Measurements from ENCODE around the gene TSPAN5.

The TSPAN5 gene

GRCh38 chr4:98615991-98616390 is 42.4 kb downstream of the TSPAN5 start:
- DNase-seq = no peak

DNA sequence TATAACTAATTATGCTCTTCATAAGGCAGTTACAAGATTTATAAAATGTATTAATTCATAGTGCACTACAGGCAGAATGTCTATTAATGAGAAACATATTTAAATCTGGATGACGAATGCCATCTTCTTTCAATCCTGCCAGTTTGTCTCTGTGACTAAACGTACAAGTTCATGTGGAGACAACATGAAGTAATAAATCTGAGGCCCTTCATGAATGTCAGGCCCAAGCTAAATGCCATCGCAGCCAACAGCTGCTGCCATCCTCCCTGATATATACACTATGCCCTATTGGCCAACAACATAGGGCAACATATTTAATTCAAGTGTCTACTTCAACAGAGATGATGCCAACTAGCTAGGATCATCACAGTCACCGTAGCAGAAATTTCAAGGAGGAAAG is 43.7 kb downstream of the TSPAN5 start:
- DNase-seq = no peak

DNA sequence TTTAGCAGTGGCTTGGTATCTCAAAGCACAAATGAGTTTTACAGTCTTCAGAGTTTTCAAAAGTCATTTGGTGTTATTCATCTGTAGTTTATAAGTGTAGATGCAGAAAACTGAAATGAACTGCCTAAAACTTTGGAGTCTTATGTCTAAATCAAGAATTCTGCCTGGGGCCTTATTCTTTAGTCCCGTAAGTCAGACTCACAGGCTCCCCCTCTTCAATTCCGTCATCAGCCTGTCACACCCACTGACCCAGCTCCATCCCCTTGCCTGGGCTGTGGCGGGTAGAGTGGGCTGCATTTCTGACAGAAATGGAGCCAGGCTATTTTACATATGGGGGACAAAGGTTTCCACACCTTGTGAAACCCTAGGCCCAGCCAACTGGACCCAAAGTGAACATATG is 44.3 kb downstream of the TSPAN5 start:
- DNase-seq = no peak

DNA sequence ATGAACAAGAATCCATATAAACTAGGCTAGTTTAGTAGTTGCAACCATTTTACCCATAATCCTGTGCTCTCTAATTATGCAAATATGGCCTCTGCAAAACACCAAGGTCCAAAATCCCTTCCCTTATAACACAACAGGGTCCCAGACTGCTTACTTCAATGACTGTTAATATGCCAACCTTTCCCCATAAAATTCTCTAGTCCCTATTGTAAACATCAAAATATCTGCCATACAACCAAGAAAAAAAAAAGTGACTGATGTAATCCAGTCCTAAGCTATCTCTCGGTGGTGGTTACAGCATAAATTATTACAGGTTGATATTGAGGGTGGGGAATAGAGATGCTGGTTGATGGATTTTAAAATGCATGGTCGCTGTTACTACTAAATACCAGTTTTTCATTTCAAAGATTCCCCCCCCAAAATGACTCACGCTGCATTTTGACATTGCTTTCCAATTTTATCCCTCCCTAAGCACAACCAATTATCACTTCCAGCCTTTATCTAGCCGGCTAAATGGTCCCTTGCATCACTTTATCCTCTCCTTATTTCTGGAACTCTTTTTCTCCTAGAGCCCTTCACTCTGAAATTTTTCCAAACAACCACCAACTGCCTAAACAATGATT is 44.8 kb downstream of the TSPAN5 start:
- DNase-seq = no peak

DNA sequence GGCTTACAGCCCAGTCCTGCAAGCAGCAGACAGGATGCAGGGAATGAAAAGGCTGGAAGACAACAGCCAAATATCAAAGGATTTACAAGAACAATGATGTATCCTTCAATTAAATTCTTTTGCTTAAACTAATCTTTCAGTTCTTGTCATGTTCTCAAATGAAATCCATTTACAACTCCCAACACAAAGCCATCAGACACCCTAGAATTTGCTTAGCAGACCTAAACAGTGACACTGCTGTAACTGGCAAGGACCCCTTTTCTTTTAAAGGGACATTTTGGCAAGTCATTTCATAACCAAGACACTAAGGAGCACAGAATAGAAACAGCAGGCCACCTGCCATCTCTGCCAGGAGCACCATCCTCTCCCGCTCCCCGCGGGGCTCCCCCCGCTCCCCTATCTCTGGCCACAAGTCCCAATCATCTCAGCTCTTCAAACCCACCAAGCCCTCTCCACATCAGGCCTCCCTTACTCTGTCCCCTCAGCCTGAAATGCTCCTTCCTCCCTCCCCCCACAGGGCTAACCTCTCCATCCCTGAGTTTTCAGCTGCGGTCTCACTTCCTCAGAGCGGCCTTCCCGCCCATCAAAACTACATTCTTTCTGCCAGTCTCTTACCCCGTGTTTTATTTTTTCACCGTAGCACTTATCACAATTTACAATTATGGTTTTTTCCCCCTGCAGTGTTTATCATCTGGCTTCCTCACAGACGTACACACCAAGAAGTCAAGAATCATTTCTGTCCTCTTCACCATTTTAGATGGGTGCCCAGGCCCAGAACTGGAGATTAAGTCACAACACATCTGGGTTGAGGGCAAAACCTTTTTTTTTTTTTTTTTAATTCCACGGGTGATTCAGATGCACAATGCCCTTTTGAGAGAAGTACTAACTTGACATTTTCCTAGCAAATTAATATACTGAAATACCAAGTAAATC is 45.8 kb downstream of the TSPAN5 start:
- no peak for DNase-seq

DNA sequence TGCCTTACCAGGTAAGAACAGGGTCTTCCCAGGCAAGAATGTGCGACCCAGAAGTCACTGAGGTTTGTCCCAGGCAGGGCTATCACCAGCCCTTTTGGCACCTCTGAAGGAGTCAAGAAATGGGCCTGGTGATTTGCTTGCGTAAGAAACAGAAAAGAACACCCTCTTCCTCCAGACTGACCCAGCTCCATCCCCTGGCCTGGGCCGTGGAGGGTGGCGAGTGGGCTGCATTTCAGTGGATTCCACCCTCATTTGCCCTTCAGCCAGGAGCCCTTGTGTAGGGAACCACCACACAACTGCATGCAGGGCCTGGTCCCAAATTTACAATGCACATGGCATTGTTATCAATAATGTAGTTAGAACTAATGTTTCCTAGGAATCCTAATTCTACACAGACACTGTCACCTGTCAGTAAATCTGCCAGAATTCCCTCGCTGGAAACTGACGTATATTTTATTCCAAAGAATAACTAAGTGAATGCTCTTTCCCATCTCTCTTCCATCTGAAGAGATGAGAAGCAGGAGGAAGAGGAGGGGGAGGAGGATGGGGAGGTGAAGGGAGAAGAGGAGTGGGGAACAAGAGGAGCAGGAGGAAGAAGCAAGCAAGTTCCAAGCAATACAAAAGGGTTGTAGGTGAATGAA is 46.6 kb downstream of the TSPAN5 start:
- no peak for DNase-seq

DNA sequence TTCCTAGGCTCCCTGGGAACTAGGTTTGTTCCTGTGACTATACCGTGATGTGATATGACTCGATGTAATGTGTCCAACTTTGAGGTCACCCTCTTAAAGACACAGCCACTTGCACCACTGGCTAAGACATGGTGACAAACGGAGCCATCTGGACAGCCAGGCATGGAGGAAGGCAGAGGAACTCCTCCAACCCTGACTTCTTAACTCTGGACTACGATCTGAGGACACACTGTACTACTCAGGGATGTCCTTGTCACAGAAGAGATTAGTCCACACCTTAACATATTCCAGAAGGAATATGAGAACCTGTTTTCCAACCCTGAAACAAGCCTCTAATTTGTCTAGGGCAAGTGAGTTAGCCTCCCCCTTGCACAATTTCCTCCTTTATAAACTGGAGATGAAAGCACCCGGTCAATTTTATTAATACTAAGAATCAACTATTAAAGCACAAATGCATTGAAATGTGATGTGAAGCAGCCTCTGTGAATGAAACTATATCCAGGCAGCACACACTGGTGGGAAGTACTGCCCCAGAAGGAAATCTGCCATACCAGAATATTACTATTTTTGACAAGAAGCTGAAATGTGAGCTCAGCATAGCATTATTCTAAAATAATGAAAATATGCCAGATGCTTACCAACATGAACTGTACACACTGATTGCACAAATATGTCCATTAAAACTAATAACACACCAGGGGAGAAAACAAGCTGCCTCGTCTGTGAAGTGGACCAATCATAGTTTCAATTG is 47.3 kb downstream of the TSPAN5 start:
- DNase-seq = no peak

- DNase-seq = no peak
These were observed 48.0 kb downstream of the TSPAN5 start for GRCh38 chr4:98610431-98610830.

DNA sequence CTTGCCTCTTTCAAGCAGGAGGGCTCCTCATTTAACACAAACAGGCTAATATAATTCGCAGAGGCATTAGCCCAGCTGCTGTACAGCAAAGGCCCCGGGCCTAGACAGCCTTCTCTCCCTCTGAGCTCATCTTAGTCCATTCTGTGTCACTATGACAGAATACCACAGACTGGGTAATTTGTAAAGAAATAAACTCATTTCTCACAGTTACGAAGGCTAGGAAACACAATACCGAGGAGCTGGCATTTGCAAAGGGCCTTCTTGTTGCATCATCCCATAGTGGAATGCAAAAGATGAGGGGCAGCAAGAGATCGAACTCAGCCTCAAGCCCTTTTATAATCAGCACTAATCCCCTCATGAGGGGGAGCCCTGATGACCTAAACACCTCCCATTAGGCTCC is 48.5 kb downstream of the TSPAN5 start:
- DNase-seq = no peak

- DNase-seq = no peak
These were observed 50.1 kb downstream of the TSPAN5 start for GRCh38 chr4:98608356-98608755.

DNA sequence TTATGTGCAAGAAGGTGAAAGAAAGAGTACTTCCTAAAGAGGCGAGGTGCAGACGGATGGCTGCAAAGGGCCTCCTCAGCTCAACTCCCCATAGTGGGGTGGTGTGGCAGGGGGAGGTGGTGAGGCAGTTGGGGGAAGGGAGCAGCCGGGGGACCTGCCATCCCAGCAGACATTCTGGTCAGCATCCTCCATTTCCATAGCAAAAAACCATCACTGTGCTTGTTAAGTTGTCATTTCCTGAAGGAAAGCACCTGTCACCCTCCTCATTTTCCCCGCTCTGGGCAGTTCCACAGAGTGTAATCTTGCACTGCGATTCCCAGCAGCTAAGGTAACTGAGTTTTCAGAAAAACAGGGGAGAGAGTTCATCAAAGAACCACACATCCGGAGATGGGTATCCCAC is 51.5 kb downstream of the TSPAN5 start:
- DNase-seq = no peak

DNA sequence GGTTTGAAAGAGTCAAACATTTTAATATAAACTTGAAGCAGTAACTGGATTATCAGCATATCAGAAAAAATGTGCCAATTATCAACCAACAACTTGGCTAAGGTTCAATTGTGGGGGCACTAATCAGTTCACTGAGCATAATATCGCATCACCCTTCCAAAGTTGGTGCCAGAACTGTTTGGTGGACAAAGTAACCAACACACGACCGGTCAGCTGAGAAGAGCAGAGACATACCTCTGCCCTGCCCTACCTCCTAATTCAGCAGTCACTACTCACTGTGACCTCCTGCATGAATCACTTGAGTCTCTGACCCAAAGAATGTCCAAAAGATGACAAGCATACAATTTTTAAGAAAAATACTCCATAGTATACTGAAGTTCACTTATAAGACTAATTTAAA is 53.2 kb downstream of the TSPAN5 start:
- DNase-seq = no peak

DNA sequence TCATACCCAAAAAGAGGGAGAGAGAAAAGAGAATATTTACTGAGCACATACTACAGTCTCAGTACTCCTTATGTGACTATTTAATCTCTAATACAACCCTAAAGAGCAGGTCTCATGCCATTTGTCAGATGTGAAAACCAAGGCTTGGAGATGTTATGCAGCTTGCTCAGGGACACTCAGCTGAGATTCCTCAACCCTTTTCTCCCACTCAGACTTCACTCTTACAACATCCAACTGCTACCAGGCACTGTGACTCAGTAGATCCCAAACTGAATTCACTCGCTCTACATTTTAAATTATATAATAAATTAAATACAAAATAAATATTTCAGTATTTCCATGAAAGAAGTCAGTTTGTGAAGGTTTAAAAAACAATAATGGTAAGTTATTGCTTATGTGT is 53.7 kb downstream of the TSPAN5 start:
- no peak for DNase-seq

GRCh38 chr4:98603683-98604521 is 54.5 kb downstream of the TSPAN5 start:
- peak in 1 of 2 donors; percentile 53 for DNase-seq

GRCh38 chr4:98602270-98602669 is 56.1 kb downstream of the TSPAN5 start:
- DNase-seq = no peak

- no peak for DNase-seq
These were observed 56.7 kb downstream of the TSPAN5 start for GRCh38 chr4:98601708-98602107.

- no peak for DNase-seq
These were observed 58.7 kb downstream of the TSPAN5 start for GRCh38 chr4:98599617-98600205.

DNA sequence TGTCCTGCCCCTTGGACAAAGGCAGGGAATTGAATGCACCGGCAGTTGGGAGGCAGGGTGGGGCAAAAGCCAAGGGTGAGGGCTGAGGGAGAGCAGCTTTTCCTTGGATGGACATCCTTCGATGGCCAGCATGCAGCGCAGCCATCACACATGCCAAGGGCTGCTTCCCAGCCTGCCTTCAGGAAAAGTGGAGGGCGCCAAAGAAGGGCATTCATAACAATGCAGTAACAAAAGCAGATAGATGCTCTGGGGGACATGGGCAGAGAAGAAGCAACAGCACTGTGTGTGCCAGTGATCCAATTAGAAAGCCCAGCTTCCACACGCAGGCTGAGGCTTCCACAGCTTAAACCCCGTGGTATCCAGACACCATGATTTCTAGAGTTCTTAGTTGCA is 71.5 kb downstream of the TSPAN5 start:
- DNase-seq = peak; percentile 61 to 71

DNA sequence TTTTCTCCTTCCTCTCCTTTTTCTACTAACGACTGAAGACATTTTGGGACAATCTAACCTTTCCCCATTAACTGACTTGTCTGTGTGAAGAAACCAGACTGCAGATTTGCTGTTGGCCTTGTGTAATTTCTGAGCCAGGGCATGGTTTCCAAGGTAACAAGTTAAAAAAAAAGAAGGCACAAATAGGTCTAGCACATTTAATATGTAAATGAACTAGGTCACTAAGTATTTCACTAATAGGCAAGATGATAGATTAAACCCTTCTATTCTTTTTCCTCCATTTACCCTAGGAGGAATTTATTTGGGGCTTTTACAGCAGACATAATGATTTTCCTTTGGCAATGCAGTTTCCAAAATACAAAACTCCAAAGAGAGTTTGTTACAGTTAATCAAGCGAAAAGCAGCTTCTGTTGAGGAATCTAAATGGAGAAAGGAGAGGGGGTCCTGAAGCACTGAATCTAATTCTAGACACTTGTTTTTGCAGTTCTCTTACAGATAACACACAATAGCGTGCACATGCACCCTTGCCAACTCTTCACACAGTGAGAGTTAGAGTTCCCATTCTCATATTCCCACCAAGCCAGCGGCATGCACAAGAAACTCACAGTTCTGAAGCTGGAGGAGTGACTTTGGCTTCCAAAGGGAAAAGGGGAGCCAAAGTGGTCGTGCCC is 72.0 kb downstream of the TSPAN5 start:
- DNase-seq = peak in 1 of 2 donors; percentile 36

DNA sequence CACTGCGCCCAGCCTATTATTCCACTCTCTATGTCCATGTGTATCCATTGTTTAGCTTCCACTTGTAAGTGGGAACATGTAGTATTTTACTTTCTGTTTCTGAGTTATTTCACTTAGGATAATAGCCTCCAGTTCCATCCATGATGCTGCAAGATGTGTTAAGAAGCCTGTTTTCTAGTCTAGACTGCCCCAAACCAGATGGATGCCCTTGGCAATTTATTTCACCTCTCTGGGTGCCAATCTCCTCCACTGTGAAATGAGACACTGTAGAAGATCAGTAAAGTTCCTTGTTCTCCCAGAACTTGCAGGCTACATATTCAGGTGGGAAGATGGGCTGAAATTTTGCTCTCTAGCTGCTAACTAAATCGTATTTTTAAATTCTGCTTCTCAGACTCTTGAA is 72.8 kb downstream of the TSPAN5 start:
- no peak for DNase-seq

GRCh38 chr4:98584265-98584664 is 74.1 kb downstream of the TSPAN5 start:
- DNase-seq = no peak
